HG02840 (cell line): ENCODE measurements around the gene RFX5.
"Not testable (repeated sequence)": the region's sequence is repeated elsewhere in the genome, so short reads cannot be mapped to it uniquely, and the experiment has no call there.

Experiments used
- ATAC-seq: cut with Tn5 transposase; IDR thresholded peaks from one replicate; pipeline ENCODE4 v1.9.1; 2021; ENCODE audit warnings: mild to moderate bottlenecking, moderate library complexity, moderate number of reproducible peaks; ENCODE audit not compliant: unreplicated experiment, low FRiP score

RFX5 gene

DNA sequence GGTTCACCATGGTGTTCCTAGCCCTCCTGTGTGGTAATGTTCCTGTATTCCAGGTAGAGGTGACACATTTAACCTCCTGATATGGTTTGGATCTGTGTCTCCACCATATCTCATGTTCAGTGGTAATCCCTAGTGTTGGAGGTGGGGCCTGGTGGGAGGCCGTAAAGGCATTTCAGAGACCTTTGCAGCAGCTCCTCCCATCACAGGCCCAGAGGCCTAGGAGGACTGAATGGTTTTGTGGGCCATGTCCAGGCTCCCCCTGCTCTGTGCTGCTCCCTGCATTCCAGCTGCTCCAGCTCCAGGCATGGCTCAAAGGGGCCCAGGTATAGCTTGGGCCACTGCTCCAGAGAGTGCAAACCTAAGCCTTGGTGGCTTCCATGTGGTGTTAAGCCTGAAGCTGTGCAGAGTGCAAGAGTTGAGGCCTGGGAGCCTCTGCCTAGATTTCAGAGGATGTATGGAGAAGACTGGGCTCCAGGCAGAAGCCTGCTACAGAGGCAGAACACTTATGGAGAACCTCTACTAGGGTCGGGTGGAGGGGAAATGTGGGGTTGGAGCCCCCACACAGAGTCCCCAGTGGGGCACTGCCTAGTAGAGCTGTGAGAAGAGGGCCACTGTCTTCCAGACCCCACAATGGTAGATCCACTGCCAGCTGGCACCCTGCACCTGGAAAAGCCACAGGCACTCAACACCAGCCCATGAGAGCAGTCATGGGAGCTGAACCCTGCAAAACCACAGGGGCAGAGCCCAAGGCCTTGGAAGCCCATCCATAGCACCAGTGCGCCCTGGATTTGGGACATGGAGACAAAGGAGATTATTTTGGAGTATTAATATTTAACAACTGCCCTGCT lies 15.5 kb upstream of the RFX5 start:
- ATAC-seq: no peak

DNA sequence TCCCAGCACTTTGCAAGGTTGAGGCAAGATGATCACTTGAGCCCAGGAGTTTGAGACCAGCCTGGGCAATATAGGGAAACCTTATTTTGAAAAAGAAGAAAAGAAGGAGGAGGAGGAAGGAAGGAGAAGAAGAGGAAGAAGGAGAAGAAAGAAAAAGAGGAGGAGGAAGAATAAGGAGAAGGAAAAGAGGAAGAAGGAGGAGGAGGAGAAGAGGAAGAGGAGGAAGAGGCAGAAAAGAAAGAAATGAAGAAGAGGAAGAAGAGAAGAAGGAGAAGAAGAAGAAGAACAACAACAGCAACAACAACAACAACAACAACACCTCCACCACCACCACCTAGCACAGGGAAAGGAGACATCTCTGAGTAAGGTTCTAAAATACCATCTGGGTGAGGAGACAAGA lies 14.8 kb upstream of the RFX5 start:
- ATAC-seq: no peak

DNA sequence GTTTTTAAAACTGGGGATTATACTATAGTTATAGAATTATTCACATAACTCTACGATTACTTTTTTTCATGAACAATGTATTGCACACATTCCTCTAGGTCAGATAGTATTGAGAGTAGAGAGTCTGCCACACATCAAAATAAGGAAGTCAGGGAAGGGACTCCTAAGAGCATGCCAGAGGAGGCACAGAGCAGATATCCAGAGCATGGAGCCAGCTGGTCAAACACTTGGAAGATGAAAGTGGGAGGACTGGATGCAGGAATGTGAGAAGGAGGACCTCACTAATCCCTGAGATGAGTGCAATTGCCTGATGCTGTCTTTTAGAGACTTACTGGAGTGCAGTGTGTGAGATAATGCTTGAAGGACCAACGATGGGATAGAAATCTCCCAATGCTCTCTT lies 9.6 kb upstream of the RFX5 start:
- no peak for ATAC-seq

DNA sequence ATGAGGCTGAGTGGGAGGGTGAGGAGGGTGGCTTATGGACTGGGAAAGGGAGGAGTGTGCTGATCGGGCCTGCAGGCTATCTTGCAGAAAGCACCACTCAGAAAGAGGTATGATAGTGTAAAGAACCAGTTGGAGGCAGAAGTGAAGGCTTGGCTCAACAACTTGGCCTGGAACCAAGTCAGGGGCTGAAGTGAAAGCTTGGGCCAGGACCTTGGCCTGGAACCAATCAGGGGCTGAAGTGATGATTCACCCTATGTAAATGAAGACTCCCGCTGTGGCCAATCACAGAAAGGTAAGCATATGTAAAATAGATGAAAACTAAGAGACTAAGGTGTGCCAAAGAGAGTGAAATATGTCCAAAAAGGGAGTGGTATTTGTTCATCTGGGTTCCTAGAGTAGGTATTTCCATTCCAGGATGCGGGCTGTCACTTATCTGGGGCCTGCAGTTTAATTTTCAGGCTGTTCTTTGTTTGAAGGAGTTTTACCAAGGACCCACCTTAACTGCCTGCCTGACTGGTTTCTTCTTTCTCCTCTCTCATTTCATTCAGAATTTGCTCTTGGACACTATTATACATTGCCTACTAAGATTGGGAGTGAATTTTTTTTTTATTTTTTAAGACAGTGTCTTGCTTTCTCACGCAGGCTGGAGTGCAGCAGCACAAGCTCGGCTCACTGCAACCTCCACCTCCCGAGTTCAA lies 5.1 kb upstream of the RFX5 start:
- no peak for ATAC-seq

DNA sequence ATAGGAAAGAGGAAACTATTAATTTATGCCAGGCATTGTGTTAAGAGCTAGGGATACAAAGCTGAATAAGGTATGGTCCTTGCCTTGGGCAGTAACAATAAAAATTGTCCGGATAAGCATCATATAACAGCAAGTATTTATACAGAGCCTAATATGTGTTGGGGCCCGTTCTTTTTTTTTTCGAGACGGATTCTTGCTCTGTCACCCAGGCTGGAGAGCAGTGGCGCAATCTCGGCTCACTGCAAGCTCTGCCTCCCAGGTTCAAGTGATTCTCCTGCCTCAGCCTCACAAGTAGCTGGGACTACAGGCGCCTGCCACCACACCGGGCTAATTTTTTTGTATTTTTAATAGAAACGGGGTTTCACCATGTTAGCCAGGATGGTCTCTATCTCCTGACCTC lies 3.3 kb upstream of the RFX5 start:
- not testable (repeated sequence) for ATAC-seq

DNA sequence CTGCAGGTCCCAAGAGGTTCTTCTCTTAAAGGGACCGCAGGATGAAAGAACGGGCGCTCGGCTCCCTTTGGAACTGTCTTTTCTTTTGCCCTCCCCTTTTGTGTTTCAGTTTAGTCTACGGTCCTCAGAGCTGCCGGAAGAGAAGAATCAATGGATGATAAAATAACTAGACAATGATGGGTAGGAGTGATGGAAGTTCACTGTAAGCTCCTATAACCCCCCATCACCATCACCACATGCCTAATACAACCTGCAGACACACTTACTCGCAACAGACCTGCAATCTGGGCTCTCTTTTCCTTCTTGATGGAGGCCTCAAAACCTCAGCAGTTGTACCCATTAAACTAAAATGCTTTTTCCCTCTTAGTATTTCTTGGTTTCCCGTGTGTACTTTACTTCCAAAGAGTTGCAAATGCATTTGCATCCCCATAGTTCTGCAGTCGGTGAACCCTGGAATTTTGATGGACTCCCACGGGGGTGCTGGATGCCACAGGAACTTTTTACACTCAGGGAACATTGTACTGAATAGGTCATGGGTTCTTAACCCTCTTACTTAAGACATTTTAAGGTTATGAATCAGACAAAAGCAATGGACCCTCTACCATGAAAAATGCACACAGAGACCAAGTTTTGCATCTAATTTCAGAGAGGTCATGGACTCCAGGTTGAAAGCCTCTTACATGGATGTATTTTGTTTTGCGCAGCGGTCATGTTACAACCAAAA lies 633 bp upstream of the RFX5 start:
- ATAC-seq: no peak

DNA sequence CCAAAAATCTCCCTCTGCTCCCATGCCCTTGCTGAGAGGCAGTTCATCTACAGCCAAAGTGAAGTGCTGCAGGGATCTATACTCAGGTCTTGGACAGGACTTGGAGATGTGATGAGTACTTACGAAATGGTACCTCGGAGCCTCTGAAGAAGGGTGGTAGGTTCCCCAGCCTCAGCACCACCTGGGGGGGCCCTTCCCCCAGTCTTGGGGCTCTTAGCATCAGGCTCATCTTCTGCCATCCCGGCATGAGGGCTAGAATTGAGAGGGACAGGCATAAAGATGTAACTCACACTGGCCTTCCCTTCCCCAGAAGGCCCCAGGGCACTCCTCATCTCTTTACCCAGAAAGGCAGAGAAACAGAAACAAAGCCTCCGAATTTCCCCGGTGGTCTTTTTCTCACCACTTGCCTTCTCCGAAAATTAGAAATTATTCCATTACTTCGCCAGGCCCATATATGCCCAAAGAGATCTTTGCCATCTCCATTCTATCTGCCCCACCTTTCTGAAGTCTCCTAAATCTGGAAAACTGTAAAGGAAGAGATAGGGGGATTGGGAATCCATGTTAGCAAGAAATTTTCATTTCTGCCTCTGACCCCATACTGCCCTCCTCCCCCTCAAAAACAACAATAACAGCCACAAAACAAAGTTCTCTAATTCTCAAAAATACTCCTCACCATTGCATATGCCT lies 827 bp downstream of the RFX5 start:
- ATAC-seq: no peak

DNA sequence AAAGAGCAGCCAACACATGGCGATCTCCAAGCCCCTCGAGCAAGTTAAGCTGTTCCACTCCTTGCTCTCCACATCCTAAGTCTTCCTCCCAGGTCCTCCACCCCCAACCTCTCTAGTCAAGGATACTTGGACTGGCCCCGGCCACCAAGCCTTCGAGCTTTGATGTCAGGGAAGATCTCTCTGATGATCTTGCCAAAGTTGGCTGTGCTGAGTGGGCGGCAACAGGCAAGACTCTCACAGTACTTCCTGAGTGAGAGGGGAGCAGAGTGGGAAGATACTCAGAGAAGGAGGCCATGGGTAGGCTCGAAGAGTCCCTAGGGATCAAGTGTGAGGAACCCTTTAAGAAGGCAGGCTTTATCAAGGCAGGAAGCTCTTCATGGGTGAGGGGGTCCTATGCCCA lies 2.8 kb downstream of the RFX5 start:
- ATAC-seq: no peak

DNA sequence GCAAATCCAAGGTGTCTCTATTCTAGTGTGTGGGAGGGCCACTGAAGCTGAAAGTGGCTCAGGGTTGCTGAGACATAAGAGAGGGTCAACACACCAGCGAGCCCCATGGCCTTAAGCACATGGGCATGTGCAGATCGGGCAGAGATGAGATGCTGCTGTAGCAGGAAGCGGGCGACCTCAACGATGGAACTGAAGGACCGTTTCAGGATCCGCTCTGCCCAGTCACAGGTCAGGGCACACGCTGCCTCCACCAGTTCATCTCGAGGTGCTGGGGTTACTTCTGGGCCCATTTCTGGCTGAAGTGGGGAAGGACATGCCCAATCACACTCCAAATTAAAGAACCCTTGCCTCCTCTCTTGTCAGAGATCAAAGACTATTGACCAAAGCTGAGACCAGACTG lies 3.5 kb downstream of the RFX5 start:
- no peak for ATAC-seq

DNA sequence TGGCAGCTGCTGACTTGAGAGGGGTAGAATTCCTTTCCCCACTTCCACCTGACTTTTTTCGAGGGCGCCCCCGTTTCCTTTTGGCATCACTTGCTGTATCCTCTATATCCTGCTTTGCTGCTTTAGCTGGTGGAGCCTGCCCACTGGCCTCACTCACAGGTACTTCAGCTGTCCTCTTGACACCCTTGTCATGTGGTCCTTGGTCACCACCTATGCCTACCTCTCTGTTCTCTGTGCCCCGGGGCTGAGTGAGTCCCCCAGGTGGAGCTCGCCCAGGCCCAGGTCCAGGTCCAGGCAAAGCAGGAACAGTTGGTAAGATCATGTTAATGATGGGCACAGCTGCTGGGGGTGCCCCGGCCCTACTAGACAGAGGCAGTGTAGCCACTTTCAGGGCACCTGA lies 4.5 kb downstream of the RFX5 start:
- no peak for ATAC-seq

DNA sequence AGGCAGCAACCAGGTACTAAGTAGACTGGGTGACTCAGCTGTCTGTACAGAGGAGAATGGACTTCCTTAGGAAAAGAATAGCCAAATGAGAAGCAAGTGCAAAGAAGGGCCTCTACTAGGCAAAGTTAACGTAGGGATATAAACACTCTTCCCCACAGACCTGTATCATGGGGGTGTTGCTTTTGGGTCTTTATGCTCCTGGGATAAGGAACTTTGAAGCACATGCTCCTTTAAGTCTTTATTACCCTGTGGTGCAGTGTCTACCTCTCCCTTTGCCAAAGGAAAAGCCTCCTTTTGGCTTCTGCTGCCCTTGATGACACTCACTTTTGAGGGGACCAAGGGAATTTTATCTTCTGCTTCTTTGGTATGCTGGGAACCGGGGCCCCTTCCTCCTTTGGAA lies 5.0 kb downstream of the RFX5 start:
- no peak for ATAC-seq

DNA sequence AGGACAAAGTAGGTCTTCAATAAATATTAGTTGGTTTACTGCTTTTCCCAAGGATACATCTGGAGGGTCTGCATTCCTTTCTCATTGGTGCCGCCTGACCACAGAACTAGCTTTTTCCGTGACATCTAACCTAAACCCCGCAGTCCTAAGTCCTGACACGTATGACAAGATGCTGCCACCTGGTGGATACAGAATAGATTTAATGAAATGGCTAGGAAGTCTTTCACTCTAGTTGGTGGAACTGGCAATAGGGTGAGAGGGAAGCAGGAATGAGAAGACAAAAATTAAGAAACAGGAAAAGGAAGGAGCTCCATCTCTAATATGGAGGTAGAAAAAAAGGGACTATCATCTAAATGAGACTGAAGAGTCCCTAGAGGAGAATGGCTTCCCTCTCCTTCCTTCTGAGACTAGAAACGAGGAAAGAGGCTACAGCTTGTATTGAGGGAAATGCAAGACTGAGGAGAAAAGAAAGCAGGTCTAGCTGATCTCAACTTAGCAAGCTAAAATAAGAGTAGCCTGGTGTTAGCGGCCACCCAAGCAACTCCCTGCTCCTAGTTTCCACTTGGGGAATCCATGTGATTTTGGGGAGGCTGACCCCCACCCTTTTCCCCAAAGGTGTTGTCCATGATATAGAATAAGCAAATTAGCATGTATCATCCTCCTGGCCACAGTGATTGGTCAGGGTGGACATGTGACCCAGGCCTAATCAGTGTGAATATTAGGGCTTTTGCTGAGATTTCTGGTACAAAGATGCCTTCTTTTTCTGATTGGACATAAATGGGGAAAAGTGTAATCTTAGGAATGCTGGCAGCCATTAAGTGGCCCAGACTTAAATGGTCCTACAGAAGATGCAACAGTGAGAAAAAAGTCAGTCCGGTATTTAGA lies 5.9 kb downstream of the RFX5 start:
- no peak for ATAC-seq

DNA sequence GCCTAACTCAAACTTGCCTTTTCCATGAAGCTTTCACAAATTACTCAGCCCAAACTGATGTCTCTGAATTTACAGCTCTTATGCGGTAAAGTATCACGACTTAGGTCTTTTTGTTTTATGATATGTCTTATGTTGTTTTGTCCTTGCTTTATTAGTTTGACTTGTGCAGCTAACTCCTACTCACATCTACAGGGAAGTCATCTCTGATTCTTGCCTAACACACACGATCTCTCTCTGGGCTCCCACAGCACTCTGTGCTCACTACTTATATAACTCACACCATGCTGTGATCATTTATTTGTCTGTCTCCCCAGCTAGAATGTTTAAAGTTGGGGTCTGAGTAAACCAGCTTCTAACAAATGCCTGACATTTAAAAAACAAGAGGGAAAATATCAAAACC lies 10.5 kb downstream of the RFX5 start:
- no peak for ATAC-seq

DNA sequence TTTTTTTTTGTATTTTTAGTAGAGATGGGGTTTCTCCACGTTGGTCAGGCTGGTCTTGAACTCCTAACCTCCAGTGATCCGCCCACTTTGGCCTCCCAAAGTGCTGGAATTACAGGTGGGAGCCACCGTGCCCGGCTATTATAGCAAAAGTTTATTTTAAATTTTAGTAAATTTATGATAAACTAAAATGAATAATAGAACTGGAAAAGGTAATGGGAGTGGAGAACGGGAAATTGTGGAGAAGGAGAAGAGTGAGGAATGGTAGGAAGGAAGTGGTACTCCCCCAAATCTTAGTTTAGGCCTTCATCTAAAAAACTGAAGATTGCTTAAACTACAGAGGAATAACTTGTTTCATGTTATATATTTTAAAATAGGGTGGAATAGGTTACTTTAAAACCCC lies 12.2 kb downstream of the RFX5 start:
- ATAC-seq: no peak

DNA sequence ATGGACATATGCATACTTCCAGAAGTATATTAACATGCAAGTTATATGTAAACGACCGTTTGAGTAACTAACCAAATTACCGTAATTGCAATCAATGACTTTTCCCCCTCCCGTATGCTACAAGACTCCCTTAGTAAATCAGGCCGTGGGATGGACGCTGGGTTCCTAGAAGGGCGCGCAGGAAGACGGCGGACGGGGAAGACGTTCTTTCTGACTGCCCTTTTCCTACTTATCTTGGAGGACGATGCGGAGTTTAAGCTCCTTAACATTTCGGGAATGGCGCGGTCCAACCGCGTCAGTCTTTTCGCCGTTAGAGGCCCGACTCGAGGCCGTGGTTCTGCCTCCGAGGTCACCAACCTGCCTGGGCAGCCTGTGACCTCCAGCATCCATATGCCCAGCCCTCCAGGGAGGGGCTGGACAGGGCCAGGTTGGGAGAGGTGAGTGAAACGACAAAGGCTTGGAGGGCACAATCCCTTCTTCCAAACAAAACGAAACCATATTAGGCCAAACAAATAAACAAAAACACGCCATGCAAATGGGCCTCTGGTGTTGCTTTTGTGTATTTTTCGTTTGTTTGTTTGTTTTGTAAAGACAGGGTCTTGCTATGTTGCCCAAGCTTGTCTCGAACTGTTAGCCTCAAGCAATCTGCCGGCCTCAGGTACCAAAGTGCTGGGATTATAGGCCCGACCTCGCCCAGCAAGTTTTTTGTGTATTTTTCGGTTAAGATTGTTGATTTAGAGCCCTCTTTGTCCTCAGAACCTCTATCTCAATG lies 19.0 kb downstream of the RFX5 start:
- peak; percentile 10 for ATAC-seq

DNA sequence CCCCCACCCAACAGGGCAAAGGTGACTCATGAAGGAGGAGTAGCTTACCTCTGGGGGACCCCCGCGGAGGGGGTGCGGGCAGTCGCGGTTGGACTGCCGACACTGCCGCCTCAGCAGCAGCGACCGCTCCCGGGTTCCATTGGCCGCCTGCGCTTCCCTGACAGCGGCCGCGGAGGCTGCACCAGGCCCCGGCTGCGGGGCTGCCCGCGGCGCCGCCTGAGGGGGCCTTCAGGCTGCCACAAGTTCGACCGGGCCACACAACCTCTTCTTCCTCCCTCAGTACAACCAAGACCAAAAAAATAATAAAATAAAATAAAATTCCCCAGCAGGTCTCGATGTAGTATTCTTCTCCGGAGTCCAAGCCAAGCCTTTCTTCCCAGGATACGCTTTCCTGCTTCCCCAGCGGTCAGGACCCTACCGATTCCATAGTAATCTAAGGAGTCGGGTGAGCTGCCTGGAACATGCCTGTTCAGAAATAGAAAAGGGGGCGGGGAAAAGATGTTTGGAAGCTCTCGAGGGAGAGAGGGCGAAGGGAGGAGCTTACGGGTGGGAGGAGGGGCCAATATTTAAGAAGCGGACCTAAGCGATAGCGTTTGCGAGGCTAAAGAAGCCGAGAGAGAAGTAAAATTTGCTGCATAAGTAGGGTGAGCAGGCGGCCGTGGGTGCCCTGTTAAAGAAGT lies 19.7 kb downstream of the RFX5 start, which contains the start of gene PI4KB:
Gene PI4KB (minus strand): TSS at position 194 of the 680 bp plus-strand sequence. CDS start 10,935 bp downstream, outside the sequence.
- ATAC-seq: peak; percentile 68

DNA sequence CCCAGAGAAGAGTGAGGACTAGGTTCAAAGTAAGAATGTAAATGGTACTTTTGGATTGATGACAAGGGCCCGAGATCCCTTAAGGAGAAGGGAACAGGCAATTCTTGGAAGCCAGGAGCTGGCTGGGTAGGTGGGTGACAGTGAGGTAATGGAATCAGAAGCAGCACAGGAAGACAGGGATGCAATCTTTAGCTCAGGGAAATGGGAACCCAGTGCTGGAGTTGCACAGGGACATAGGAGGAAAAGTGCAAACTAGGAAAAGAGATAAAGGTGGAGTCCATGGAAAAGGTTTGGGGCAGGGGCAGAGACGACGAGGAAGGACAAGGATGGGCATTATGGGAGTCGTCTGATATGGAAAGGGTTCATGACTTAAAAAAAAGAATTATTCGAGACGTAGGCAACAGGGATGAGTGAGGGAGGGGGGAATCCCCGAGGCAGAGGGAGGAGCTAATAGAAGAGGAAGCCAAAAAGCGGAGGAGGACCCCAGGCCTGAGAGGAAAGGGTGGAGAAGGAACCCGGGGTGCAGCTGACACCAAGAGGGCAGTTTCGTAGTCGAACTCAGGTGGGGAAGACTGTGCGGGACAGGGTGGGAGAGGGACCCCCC lies 20.3 kb downstream of the RFX5 start:
- ATAC-seq: peak; percentile 55
